GM21381 (cell line): ENCODE results near the gene NDUFC1.

Experiments used
- ATAC-seq: cut with Tn5 transposase; IDR thresholded peaks from one replicate; pipeline ENCODE4 v1.9.1; 2021; ENCODE audit warnings: mild to moderate bottlenecking, moderate library complexity; ENCODE audit not compliant: unreplicated experiment

The NDUFC1 gene

GRCh38 chr4:139253046-139253445 is 49.2 kb downstream of the NDUFC1 start:
- no peak for ATAC-seq

DNA sequence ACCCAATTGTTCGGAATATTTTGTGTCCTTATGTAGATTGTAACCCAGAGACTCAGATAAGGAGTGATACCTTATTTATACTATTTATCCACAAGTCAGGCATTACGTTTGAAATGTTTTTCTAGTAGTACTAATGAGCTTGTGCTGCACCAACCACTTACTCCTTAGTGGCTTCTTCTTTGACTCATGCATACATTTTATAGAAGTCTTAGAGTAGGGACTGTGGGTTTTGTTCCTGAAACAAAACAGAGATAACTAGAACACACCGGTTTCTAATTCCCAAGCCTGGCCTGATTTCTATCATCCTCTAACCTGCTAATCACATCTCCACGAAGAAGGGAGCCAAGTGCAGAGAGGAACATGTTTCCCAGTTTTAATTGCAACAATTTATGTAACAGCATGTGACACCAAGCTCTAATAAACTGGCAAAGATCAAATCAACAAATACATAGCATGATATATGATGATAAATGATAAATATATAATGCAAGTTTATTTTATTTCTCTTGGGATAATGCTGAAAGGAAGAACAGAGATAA is 54.5 kb downstream of the NDUFC1 start:
- no peak for ATAC-seq

DNA sequence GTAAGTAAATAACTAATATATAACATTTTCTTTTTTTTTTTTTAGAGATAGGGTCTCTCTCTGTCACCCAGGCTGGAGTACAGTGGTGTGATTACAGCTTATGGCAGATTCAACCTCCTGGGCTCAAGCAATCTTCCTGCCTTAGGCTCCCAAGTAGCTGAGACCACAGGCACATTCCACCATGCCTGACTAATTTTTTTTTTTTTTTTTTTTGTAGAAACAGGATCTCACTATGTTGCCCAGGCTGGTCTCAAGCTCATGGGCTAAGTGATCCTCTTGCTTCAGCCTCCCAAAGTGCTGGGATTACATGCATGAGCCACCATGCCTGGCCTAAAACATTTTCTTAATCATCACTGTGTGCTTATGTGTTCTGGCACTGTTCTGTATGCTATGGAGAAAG is 55.0 kb downstream of the NDUFC1 start:
- no peak for ATAC-seq

- ATAC-seq = no peak
Measured at GRCh38 chr4:139246166-139246565, 56.1 kb downstream of the NDUFC1 start.

DNA sequence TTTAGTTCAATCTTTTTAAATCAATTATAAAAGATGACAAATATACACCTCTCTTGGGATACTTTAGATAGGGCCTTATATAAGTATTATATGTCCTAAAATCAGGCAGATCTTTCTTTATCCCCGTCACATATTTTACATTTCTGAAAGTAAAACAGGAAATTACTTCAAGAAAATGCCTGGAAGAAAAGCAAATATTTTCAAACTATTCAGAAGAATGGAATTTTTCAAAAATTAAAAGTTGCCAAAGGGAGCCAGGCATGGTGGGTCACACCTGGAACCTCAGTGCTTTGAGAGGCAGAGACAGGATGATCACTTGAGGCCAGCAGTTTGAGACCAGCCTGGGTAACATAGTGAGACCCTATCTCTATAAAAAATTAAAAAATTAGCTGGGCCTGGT is 56.7 kb downstream of the NDUFC1 start:
- no peak for ATAC-seq

GRCh38 chr4:139243448-139244365 is 58.6 kb downstream of the NDUFC1 start:
- ATAC-seq = no peak

DNA sequence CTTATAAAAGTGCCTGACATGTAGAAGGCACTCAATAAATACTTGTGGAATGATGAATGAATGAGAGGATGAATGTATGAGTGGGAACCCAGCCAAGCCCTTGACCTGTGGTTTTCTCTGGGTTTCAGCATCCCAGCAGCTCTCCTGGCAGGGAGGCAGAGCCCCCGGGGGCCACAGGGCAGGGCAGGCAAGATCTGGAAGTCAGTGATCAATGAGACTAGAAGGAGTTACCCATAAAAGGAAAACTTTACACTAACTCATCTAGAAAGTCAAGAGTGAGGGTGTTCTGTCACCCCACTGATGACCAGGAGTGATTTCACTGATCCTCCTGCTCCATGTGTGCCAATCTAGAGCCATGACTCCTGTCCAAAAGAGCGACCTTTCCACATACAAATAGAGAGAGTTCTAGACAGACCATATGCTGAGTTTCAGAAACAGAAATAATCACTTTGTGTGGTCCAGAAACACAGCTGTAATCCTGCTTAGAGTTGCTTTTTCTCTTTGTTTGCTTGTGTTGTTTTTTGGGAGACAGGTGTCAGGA is 59.7 kb downstream of the NDUFC1 start:
- ATAC-seq = no peak

GRCh38 chr4:139241784-139242151 is 60.5 kb downstream of the NDUFC1 start:
- ATAC-seq = no peak

- no peak for ATAC-seq
Measured at GRCh38 chr4:139241086-139241783, 61.0 kb downstream of the NDUFC1 start.
